Epithelial cell of esophagus (primary cell): ENCODE measurements around the gene CPM.

Experiments used
- DNase-seq: peaks from one replicate; pipeline ENCODE4 v3.0.0; 2010; ENCODE audit warnings: low read depth
- H3K4me3 ChIP-seq: 2 replicates; pipeline ENCODE4 v1.5.1; 2011; ENCODE audit warnings: mild to moderate bottlenecking, low read length, control low read depth
- TF ChIP-seq, protein P1 (sequence below): IDR thresholded peaks from 2 replicates; pipeline ENCODE4 v1.5.1; 2011; ENCODE audit warnings: low read depth, mild to moderate bottlenecking, low read length, control low read depth, inconsistent platforms; ENCODE audit not compliant: insufficient read depth; ENCODE audit errors: missing control alignments

Gene CPM

DNA sequence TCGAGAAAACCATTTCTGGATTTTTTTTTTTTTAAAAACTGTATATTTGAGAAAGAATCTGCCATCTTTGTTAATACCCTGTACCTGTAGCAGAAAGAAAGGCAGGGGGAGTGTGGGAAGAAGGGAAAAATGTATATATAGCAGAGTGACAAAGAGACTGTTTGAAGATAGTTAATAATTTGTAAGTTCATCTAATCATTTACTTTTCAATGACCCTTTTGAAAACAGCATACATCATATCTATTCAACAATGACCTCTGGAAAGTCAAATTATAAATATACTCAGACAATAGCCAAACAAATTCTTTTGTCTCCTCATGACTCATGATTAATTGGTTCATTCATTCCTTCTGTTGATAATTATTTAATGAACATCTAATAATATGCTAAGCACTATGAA is 10.9 kb upstream of the CPM start:
- TF ChIP-seq, protein P1, sequence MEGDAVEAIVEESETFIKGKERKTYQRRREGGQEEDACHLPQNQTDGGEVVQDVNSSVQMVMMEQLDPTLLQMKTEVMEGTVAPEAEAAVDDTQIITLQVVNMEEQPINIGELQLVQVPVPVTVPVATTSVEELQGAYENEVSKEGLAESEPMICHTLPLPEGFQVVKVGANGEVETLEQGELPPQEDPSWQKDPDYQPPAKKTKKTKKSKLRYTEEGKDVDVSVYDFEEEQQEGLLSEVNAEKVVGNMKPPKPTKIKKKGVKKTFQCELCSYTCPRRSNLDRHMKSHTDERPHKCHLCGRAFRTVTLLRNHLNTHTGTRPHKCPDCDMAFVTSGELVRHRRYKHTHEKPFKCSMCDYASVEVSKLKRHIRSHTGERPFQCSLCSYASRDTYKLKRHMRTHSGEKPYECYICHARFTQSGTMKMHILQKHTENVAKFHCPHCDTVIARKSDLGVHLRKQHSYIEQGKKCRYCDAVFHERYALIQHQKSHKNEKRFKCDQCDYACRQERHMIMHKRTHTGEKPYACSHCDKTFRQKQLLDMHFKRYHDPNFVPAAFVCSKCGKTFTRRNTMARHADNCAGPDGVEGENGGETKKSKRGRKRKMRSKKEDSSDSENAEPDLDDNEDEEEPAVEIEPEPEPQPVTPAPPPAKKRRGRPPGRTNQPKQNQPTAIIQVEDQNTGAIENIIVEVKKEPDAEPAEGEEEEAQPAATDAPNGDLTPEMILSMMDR = no peak

DNA sequence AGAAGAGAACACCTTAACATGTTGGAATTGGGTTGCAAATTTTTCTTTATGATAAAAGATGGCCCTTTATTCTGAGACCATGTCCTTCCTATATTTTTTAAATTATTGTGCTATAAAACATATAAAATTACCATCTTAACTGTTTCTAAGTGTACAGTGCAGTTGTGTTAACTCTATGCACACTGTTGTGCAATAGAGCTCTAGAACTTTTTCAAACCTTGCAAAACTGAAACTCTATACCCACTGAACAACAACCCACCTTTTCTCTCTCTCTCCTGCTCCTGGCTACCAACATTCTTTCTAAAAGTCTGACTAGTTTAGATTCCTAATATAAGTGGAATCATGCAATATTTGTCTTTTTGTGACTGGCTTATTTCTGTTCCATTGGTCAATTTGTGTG is 7.8 kb upstream of the CPM start:
- H3K4me3 ChIP-seq = no peak overlapping the region
- TF ChIP-seq, protein P1 = no peak
- DNase-seq = no peak

More for the DNA sequence above, 10.9 kb upstream of the CPM start:
- H3K4me3 ChIP-seq = no peak overlapping the region
- no peak for DNase-seq

DNA sequence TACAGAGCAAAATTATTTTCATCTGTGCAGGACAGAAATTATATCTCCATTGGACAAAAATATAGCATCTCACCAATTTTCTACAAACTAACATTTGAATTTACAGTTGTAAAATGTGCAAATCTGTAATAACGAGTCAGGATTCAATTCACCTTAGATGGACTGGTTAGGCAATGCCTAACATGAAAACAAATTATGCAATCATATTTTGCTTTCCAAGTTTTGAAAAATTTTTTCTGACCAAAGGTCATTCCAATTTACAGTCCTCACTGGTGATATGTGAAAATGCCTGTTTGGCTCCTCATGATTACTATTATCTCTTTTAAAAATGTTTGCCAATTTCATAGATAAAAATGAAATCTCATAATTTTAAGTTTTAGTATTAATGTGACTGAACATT is 6.5 kb upstream of the CPM start:
- DNase-seq = peak; percentile 18
- TF ChIP-seq, protein P1 = no peak
- no peak overlapping the region for H3K4me3 ChIP-seq

DNA sequence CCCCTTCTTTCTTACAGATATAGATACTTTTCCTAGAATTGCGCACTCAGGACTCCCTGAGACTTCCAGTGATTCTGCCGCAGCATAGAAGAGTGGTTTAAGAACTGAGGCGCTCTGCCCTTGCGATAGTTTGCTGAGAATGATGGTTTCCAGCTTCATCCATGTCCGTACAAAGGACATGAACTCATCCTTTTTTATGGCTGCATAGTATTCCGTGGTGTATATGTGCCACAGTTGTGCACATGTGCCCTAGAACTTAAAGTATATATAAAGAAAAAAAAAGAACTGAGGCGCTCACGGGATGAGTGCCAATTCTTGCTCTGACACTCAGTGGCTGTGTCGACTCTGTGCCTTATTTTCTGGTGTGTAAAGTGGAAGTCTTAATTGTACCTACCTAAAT is 1.4 kb upstream of the CPM start:
- TF ChIP-seq, protein P1 = no peak

DNA sequence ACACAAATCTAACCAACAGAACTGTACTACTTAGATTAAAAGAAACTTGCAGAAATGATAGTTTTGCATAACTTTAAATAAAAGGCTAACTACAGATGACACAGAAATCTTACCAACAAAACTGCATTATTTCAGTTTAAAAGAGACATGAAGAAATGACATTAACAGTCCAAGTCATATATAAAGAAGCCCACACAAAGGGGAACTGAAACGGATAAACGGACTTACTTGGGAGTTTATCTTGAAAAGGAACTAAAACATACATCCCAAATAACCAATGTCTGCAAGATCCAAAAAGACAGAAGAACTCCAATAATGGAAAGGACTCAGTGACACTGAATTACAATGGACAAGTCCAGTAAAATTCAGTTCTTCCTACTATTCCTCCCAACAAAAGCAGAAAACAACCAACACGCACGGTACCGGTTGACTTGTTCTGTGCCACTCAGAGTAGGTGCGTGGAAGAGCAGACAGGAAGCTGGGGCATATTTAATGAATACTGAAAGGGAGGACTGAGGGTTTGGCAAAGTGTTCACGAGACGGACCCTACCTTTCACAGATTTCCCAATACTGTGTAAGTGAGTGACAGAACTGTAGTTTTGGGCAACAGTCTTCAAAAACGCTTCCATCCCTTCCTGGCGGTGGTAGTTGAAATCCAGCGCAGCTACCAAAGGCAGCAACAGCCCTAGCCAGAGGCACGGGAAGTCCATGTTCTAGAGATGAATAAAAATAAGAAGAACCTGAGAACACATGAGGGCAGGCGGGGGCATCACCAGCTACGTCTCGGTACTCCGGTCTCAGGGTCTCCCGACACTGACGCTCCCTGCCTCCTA is 627 bp downstream of the CPM start:
- H3K4me3 ChIP-seq = peak overlapping the region; percentile 54
- TF ChIP-seq, protein P1 = no peak
- DNase-seq = no peak

More for the DNA sequence above, 1.4 kb upstream of the CPM start:
- no peak overlapping the region for H3K4me3 ChIP-seq
- no peak for DNase-seq

DNA sequence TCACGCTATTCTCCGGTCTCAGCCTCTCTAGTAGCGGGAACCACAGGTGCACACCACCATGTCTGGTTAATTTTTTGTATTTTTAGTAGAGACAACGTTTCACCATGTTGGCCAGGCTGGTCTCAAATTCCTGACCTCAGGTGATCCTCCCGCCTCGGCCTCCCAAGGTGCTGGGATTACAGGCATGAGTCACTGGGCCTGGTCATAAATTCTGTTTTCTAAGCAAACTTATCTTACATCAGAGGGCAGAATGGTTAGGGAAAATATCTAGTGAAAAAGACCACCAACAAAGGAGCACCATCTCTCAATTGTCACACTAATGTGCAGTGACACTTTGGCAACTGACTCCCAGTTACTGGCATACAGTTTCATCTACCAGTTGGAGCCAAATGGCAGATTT is 2.8 kb downstream of the CPM start:
- DNase-seq = no peak
- TF ChIP-seq, protein P1 = no peak
- no peak overlapping the region for H3K4me3 ChIP-seq

DNA sequence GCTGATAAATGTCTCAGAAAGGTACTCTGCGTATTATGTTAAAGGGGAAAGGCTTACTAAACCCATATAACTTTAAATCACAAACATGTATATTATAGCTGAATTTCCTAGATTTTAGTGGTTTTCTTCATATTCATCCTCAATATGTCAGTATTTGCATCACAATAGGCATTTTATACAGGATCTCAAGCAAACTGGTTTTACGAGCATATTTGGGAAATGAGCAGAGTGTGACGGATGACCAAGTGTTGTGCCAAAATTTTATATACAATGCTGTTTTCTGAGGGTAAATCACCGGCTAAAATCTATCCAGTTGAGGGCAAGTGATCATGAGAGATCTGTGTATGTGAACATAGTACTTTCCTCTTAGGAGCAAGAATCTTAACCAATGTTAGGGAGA is 8.4 kb downstream of the CPM start:
- TF ChIP-seq, protein P1 = no peak
- no peak for DNase-seq
- no peak overlapping the region for H3K4me3 ChIP-seq
